ENCODE measurements around the gene GMDS.

The GMDS gene

DNA sequence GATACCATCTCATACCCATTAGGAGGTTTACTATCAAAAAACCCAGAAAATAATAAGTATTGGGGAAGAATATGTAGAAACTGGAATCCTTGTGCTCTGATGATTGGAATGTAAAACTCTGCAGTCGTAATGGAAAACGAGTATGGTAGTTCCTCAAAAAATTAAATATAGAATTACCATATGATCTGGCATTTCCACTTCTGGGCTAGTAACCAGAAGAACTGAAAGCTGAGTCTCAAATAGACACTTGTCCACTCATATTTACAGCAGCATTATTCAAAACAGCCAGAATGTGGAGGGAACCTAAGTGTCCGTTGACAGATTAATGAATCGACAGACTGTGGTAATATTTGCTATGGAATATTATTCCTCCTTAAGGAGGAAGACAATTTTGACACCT lies 591.4 kb downstream of the GMDS start:
- no peak overlapping the region for H3K4me3 ChIP-seq (ENCODE audit: control insufficient read depth, low read depth, low read length)
- DNase-seq (ENCODE audit: low read depth): no peak
- TF ChIP-seq, protein P1, sequence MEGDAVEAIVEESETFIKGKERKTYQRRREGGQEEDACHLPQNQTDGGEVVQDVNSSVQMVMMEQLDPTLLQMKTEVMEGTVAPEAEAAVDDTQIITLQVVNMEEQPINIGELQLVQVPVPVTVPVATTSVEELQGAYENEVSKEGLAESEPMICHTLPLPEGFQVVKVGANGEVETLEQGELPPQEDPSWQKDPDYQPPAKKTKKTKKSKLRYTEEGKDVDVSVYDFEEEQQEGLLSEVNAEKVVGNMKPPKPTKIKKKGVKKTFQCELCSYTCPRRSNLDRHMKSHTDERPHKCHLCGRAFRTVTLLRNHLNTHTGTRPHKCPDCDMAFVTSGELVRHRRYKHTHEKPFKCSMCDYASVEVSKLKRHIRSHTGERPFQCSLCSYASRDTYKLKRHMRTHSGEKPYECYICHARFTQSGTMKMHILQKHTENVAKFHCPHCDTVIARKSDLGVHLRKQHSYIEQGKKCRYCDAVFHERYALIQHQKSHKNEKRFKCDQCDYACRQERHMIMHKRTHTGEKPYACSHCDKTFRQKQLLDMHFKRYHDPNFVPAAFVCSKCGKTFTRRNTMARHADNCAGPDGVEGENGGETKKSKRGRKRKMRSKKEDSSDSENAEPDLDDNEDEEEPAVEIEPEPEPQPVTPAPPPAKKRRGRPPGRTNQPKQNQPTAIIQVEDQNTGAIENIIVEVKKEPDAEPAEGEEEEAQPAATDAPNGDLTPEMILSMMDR (IDR thresholded peaks at IDR 0.05; ENCODE audit: control insufficient read depth, insufficient read depth, low read depth, low read length, missing control alignments): no peak

DNA sequence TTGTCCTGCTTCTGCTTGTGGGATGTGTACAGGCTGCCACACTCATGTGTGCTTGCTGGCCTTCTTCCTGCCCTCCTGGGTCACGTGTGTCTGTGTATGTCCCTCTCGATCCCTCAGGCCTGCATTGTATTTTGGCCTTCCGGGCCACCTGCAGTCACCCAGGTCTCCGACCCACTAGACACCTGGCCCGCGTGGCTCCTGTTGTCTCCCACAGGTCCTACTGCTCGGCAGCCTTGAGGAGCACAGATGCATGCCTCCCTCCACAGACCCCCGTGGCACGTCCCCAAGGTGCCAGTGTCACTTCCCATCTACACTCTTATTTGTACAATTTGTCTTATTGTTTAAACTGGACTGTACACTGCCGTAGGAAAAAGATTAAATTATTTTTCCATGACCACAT lies 592.6 kb downstream of the GMDS start:
- H3K4me3 ChIP-seq (ENCODE audit: control insufficient read depth, low read depth, low read length): no peak overlapping the region
- TF ChIP-seq, protein P1 (IDR thresholded peaks at IDR 0.05; ENCODE audit: control insufficient read depth, insufficient read depth, low read depth, low read length, missing control alignments): no peak
- no peak for DNase-seq (ENCODE audit: low read depth)

DNA sequence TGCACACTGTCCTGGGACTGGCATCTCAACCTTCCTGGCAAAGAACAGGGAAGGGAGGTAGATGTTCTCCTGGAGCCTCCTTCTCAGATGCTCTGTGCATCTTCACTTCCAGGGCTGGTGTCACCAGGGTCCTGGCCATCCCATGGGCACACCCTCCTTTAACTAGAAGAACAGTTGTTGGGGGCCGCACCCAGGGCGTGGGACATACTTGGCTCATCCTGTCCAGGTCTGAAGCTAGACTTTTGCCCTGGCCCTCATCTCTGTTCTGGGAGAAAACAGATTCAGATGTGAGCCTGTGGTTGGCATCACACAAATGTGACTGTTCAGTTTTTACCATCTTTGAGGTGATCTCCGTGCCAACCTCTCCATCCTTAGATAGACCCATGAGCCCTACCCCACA lies 594.0 kb downstream of the GMDS start:
- no peak for DNase-seq (ENCODE audit: low read depth)
- TF ChIP-seq, protein P1 (IDR thresholded peaks at IDR 0.05; ENCODE audit: control insufficient read depth, insufficient read depth, low read depth, low read length, missing control alignments): no peak
- no peak overlapping the region for H3K4me3 ChIP-seq (ENCODE audit: control insufficient read depth, low read depth, low read length)

DNA sequence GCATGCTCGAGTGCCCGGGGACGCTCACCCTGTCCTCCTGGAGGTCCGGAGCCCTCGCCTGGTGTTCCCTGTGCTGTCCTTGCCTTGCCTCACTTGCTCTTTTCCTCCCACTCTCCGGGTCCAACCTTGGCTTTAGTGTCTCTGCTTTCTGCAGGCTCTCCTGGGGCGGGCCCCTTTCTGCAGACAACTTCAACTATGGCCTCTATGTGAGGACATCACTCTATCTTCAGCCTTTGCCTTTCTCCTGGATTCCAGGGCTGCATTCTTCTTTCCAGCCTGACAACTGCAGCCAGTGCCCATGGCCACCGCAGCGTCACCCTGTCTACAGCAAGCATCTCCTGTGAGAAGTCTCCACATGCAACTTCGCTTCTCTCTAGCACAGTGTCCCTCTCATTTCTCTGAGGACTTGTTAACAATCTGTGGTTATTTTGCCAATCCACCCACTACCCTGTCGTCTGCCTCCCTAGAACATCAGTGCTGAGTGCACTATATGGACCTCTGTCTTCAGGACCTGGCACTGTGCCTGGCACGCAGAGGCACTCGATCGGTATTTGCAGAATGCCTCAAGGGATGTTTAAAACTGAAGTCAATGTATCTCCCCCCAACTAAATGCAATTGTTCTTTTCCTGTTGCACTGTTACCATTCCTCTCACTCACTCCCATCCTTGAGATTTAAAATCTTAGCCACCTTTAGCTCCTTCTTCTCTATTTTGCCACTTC lies 599.8 kb downstream of the GMDS start:
- TF ChIP-seq, protein P1 (IDR thresholded peaks at IDR 0.05; ENCODE audit: control insufficient read depth, insufficient read depth, low read depth, low read length, missing control alignments): no peak
- DNase-seq (ENCODE audit: low read depth): no peak
- no peak overlapping the region for H3K4me3 ChIP-seq (ENCODE audit: control insufficient read depth, low read depth, low read length)

DNA sequence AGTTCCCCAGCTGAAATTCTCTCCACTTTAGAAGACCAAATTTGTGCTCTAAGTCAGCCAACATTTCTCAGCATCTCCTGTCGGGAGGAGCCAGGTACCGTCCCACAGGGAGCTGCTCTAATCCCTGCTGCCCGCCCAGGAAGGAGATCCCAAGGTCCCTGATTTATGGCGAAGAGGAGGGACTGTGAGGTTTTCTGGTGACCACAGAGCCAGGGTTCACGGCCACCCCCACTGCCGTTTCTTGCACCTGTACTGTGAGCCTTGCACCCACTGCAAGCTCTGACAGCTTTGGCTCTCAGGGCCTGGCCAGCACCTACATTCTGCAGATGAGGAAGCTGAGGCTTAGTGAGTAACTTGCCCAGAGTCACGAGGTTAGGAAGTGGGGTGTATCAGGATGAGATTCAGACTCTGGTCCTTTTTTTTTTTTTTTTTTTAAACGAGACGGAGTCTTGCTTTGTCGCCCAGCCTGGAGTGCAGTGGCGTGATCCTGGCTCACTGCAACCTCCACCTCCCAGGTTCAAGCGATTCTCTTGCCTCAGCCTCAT lies 600.8 kb downstream of the GMDS start:
- no peak overlapping the region for H3K4me3 ChIP-seq (ENCODE audit: control insufficient read depth, low read depth, low read length)
- DNase-seq (ENCODE audit: low read depth): no peak
- TF ChIP-seq, protein P1 (IDR thresholded peaks at IDR 0.05; ENCODE audit: control insufficient read depth, insufficient read depth, low read depth, low read length, missing control alignments): no peak

DNA sequence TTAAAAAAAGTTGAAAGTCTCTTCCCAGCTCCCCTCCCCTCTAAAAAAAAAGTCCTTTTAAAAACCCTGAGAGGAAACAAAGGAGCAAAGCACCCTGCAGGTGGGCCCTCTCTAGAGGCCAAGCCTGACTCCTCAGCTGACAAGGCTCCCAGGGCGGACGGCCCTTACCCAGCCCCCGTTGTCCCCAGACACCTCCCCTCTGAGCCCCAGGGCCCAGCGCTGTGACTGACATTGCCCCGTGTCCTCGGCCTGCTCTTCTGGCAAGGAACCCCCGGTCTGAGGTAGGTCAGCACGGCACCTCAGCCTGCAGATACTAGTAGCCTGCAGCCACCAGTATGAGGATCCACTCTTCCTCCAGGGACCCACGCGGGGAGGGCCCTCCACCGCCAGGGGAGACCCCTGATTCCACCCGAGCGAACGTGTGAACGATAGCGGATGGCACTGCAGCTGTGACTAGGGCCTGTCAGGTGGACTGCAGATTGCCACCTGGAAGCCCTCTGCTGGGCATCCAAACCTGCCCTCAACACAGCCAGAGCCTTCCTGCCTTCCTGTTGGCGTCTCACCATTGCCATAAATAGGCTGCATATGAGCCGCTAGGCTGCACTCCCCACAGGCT lies 601.5 kb downstream of the GMDS start:
- no peak for DNase-seq (ENCODE audit: low read depth)
- H3K4me3 ChIP-seq (ENCODE audit: control insufficient read depth, low read depth, low read length): no peak overlapping the region
- TF ChIP-seq, protein P1 (IDR thresholded peaks at IDR 0.05; ENCODE audit: control insufficient read depth, insufficient read depth, low read depth, low read length, missing control alignments): no peak

All from AG09309 (cell line).